Measurements from ENCODE around the gene BRCA1.
A peak's percentile ranks its signal among the peaks of the same experiment; 100 is the strongest.
"Not testable (repeated sequence)": the region's sequence is repeated elsewhere in the genome, so short reads cannot be mapped to it uniquely, and the experiment has no call there.

BRCA1 gene

DNA sequence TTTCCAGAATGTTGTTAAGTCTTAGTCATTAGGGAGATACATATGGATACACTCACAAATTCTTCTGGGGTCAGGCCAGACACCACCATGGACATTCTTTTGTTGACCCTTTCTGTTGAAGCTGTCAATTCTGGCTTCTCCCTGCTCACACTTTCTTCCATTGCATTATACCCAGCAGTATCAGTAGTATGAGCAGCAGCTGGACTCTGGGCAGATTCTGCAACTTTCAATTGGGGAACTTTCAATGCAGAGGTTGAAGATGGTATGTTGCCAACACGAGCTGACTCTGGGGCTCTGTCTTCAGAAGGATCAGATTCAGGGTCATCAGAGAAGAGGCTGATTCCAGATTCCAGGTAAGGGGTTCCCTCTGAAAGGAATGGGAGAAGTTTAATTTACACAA, 54.3 kb downstream of the BRCA1 start:
- no peak for FAIRE-seq
- DNase-seq (ENCODE audit: insufficient read length, low spot score), result no peak

DNA sequence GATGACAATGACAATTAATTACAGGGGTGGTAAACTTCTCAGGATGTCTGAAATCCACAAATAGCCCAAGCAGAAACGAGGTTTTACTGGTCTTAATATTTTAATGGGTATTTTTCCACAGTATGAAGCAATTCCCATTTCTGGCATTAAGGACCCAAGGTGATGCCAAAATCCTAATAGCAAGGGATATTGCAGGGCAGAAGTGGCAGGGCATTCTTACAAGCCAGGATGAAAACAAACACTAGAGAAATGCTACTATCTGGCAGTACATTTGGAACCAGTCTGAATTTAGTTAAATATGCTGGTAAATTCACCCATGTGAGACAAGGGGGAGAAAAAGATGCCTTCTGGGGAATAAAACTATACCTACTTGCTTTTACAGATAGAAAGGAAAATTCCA, 54.9 kb downstream of the BRCA1 start:
- DNase-seq (ENCODE audit: insufficient read length, low spot score) (no peak), FAIRE-seq (no peak)

DNA sequence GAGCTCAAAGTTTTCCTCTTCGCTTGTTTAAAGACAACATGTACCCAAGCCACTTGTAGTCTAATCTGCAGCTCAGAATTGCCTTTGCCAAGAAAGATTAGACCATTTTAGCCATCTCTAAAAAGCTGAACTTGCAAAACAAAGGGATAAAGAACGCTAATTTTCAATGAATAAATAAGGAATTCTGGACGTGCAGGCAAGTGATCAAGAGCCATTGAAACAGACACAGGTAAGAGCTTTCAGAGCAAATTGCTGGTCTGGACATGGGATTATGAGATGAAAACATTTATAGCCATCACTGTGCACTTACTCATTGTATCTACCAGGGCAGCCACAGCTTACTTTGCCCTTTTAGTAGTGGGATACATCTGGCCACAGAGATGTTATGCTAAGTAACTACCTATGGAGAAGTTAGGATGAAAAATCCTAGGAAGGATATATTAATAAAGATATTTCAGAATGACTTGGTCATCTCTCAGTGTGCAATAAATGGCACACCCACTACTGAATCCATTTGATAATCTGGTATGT, 55.7 kb downstream of the BRCA1 start:
- no peak for FAIRE-seq

GRCh38 chr17:43068570-43069367, 56.4 kb downstream of the BRCA1 start:
- no peak for FAIRE-seq
- no peak for DNase-seq (ENCODE audit: insufficient read length, low spot score)

More for the DNA sequence above, 55.7 kb downstream of the BRCA1 start:
- no peak for DNase-seq (ENCODE audit: insufficient read length, low spot score)

- no peak for FAIRE-seq
- DNase-seq (ENCODE audit: insufficient read length, low spot score), result no peak
Measured at GRCh38 chr17:43062984-43063638, 62.1 kb downstream of the BRCA1 start.

GRCh38 chr17:43056051-43056450, 69.1 kb downstream of the BRCA1 start:
- DNase-seq (ENCODE audit: insufficient read length, low spot score) (no peak), FAIRE-seq (no peak)

- not testable (repeated sequence) for FAIRE-seq; DNase-seq (ENCODE audit: insufficient read length, low spot score)
Measured at GRCh38 chr17:43053008-43053407, 72.2 kb downstream of the BRCA1 start.

GRCh38 chr17:43051969-43052368, 73.2 kb downstream of the BRCA1 start:
- no peak for FAIRE-seq
- DNase-seq (ENCODE audit: insufficient read length, low spot score), result no peak

- no peak for DNase-seq (ENCODE audit: insufficient read length, low spot score)
- FAIRE-seq, result no peak
Measured at GRCh38 chr17:43044024-43044423, 81.1 kb downstream of the BRCA1 start.

GRCh38 chr17:43043307-43043706, 81.9 kb downstream of the BRCA1 start:
- no peak for FAIRE-seq
- DNase-seq (ENCODE audit: insufficient read length, low spot score), result no peak

DNA sequence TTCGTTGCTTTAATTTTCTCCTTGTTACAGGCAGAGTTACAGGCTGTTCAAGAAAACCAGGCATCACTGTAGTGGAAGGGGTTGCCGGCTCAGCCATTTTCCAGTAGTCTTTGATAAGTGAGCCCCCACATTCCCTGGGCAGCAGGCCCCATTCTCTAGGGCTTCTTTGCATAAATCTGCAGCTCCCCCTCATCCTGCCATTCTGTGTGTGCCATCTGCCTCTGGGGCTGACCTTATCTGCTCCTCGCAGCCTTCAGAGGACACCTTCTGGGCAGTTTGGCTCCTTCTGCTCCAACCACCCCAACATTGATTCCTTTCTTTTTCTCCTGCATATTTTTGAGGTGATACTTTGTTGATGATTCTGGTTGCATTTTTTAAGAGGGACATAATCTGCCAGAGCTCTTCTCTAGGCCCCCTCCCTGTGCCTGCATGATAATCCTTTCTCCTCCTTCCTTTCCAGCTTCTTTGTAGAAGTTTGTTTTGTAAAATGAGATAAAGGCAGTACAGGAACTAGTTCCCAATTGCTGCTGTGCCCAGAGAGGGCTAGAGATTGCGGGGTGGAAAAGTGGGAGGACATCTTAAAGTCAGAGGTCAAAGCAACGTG, 83.0 kb downstream of the BRCA1 start:
- DNase-seq (ENCODE audit: insufficient read length, low spot score), result no peak

DNA sequence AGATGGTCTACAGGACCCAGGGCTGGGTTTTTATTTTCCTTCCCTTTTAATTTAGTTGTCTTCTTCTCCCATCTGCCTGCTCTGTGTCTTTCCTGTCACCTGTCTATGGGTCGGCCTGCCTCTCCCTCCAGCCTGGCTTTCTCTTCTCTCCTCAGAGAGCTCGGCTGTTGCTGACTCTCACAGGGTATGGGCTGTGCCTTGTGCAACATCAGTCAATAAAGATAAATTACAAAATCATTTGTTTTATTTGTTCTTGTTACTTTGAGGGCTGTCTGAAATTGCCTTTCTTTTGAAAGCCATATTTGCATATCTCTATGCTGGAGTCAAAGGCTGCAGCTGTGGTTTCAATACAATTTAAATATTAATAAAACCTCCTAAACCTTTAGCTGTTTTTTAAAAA, 84.5 kb downstream of the BRCA1 start:
- DNase-seq (ENCODE audit: insufficient read length, low spot score) (no peak), FAIRE-seq (no peak)

More for the DNA sequence above, 83.0 kb downstream of the BRCA1 start:
- peak; percentile 77 for FAIRE-seq

DNA sequence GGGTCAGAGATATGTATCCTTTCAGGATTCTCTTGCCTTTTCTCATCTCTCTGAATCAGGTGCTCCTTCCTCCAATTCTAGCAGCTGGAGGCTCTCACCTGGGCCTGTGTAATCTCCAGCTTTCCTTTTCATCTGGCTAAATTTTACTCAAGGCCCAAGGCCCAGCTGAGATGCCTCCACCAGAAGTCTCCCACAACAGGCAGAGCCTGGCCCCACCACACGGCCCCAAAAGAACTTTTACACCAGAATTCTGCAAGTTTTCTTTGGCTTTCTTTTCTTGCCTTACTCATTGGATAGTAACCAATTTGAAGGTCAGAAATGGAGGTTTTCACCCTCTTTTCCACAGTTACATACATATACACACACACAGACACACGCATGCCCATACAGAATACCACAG, 85.5 kb downstream of the BRCA1 start:
- FAIRE-seq (no peak), DNase-seq (ENCODE audit: insufficient read length, low spot score) (no peak)

DNA sequence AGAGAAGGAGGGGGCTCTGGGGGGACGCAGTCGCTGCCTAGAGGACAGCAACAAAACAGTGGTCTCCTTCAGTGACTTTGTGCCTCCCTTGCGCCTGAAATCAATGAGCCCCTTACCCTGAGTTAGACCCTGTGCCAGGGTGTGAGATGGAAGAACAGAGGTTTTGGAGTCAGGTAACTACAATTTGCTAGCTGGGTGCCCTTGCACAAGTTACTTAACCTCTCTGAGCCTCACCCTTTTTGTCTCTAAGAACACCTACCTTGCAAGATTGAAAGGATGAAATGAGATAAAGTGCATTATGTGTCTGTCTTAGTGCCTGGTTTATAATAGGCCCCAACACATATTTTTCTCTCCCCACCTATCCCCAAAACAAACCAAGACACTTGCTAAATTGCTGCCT, 90.3 kb downstream of the BRCA1 start:
- no peak for FAIRE-seq
- DNase-seq (ENCODE audit: insufficient read length, low spot score), result no peak

DNA sequence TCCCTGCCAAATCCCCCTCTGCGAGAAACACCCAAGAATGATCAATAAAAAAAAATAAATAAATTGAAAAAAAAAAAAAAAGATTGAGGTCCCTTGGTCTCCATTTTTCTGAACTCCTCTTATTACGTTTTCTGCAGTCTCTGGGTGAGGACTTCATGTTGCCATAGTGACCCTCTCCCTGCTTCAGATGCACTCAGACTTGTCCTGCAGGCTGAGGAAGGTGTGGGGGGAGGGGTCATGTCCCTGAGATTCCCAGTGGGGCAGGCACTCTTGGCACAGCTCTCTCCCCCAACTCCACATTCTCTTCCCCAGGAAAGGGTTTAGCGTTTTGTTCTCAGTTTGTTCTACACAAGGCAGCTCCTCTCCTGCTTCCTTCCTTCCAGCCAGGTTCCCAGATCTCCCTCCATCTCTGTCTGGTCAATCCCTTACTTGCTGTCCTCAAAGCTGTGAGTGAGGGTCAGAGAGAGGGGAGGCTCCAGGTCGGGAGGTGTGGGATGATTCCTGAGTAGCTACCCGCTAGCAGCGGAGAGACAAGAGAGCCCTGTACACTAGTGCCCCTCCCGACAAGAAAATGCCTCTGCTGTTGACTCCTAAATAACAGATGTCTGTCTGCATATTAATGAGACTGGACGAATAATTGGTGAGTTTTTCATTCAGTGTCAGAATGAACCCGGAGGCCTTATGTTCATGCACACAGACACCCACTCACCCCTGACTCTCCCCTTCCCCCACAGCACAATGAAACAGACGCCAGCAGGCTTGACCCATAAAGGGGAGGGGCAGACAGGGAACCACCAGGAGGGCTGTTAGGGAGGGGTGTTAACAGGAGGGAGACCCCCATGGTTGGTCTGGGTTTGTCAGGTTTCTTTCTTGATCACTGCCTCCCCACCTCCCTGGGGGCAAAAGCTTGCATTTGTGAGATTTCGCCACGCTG, 90.9 kb downstream of the BRCA1 start:
- no peak for DNase-seq (ENCODE audit: insufficient read length, low spot score)

GRCh38 chr17:43031666-43032065, 93.5 kb downstream of the BRCA1 start:
- no peak for FAIRE-seq

More for the DNA sequence above, 90.9 kb downstream of the BRCA1 start:
- no peak for FAIRE-seq

GRCh38 chr17:43030137-43030767, 94.9 kb downstream of the BRCA1 start:
- FAIRE-seq (peak; percentile 65), DNase-seq (ENCODE audit: insufficient read length, low spot score) (no peak)

More at GRCh38 chr17:43031666-43032065, 93.5 kb downstream of the BRCA1 start:
- DNase-seq (ENCODE audit: insufficient read length, low spot score), result no peak

GRCh38 chr17:43028221-43028861, 96.8 kb downstream of the BRCA1 start:
- FAIRE-seq (peak; percentile 62), DNase-seq (ENCODE audit: insufficient read length, low spot score) (no peak)

Measured in HTR-8/SVneo (cell line).